Left lung (tissue), 10 donors: ENCODE results near the gene GALNTL6. TPM values are rescaled to one million over a fixed set of nuclear protein-coding genes. Genes with fewer than 3 reads are reported as not detected.

Experiments
- ATAC-seq: fragments of 200-7000 bp; cut with Tn5 transposase; one replicate; pipeline ENCODE4 v1.9.1; 2020; ENCODE audit warnings: moderate library complexity
- DNase-seq, 4 donors: peaks; one replicate each; pipeline ENCODE4 v3.0.0-alpha.2; 2013 to 2020
- H3K27ac ChIP-seq, 2 donors: fragments of 200-600 bp; sonication (generic) in 1 of 2; one replicate each; pipeline versions ENCODE4 v1.5.0 to v1.8.0; 2020 to 2021
- H3K27me3 ChIP-seq, 2 donors: fragments of 200-600 bp; sonication (generic) in 1 of 2; one replicate each; pipeline versions ENCODE4 v1.5.0 to v1.8.0; 2020 to 2021
- H3K36me3 ChIP-seq, 2 donors: fragments of 200-600 bp; sonication (generic) in 1 of 2; one replicate each; pipeline versions ENCODE4 v1.5.0 to v1.8.0; 2020 to 2021
- H3K4me1 ChIP-seq, 2 donors: fragments of 200-600 bp; one replicate each; pipeline ENCODE4 v1.8.0; 2021
- H3K4me3 ChIP-seq, 2 donors: fragments of 200-600 bp; sonication (generic) in 1 of 2; one replicate each; pipeline versions ENCODE4 v1.5.0 to v1.8.0; 2020 to 2021; ENCODE audit warnings: mild to moderate bottlenecking in 1 of 2
- H3K9me3 ChIP-seq, 2 donors: fragments of 200-600 bp; sonication (generic) in 1 of 2; one replicate each; pipeline versions ENCODE4 v1.5.0 to v1.8.0; 2020 to 2021
- intact Hi-C, 2 donors: fragments of 100-400 bp; cut with DNase I; formaldehyde crosslinking; loops; one replicate each; pipeline versions ENCODE4 v1.11.2 to v1.14.2; 2022
- polyA plus RNA-seq, 6 donors: library from polyadenylated mRNA; unstranded; fragments of 120-200 nt; gene quantifications; one replicate each; pipeline ENCODE4 v1.2.1, GENCODE V29; 2013; ENCODE audit not compliant: insufficient read length in 6 of 6
- total RNA-seq, 2 donors: library from RNA; stranded (reverse); fragmentation: NEBNext Ultra II Directional; extraction: Animal tissue kit (Norgen Biotek cat#: 25700); gene quantifications; one replicate each; pipeline ENCODE4 v1.2.1, GENCODE V29; 2021
- TF ChIP-seq, protein P1 (sequence below), 2 donors: fragments of 200-600 bp; sonication (generic) in 1 of 2; IDR thresholded peaks; one replicate each; pipeline versions ENCODE4 v1.5.0 to v1.8.0; 2021; ENCODE audit warnings: antibody characterized with exemption in 2 of 2
- donor health status: DM: no; HTN: yes; CAD: no.
- donor health status: DM: no; HTN: no; CAD: no.

GALNTL6 gene
- total and polyA plus RNA-seq, 8 donors = 0.11 to 0.16 (median 0.13) TPM; not detected in 5

DNA sequence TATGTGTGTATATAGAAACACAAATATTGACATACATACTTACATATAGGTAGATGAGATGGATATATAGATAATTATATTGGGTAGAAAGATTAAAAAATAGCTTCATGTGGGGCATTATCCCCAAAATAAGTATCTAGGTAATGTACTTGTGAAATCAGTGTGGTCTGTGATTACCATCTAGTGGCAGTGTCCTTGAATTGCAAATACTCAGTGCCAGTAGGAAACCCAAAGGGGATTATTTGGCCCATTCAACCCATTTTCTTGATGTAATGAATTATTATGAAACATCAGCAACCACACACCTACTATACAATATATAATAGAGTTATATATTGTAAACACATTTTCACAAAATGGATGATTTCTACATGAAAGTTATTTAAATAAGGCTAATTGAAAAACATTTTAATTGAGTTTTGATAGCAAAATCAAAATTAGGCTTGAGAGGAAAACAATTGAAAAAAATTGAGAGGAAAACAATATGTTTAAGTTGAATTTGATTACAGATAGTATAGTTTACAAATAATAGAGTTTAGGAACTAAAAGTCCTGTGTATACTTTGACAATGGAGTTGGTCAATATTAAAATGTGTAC lies 389.4 kb downstream of the GALNTL6 start:
- Histone ChIP-seq H3K4me1 (no peaks in the 10 kb centered on the region), H3K27ac (no peak overlapping the region), H3K9me3 (no peaks in the 10 kb centered on the region), H3K27me3 (no peaks in the 10 kb centered on the region), H3K4me3 (no peak overlapping the region), H3K36me3 (no peaks in the 10 kb centered on the region)
- intact Hi-C loops = no loop called here
- DNase-seq = peak in 1 of 4 donors; percentile 11
- ATAC-seq = no peak
- TF ChIP-seq, protein P1, sequence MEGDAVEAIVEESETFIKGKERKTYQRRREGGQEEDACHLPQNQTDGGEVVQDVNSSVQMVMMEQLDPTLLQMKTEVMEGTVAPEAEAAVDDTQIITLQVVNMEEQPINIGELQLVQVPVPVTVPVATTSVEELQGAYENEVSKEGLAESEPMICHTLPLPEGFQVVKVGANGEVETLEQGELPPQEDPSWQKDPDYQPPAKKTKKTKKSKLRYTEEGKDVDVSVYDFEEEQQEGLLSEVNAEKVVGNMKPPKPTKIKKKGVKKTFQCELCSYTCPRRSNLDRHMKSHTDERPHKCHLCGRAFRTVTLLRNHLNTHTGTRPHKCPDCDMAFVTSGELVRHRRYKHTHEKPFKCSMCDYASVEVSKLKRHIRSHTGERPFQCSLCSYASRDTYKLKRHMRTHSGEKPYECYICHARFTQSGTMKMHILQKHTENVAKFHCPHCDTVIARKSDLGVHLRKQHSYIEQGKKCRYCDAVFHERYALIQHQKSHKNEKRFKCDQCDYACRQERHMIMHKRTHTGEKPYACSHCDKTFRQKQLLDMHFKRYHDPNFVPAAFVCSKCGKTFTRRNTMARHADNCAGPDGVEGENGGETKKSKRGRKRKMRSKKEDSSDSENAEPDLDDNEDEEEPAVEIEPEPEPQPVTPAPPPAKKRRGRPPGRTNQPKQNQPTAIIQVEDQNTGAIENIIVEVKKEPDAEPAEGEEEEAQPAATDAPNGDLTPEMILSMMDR (IDR thresholded peaks at IDR 0.05) = peak in 1 of 2 donors; percentile 42

GRCh38 chr4:172207258-172207657 lies 394.1 kb downstream of the GALNTL6 start:
- no peaks in the 10 kb centered on the region for H3K36me3 ChIP-seq
- DNase-seq (no peak), ATAC-seq (no peak)
- no peaks in the 10 kb centered on the region for H3K9me3 ChIP-seq
- no peak overlapping the region for H3K4me3 ChIP-seq
- TF ChIP-seq, protein P1 (IDR thresholded peaks at IDR 0.05) = no peak
- H3K4me1 ChIP-seq = no peaks in the 10 kb centered on the region
- H3K27me3 ChIP-seq = no peaks in the 10 kb centered on the region
- H3K27ac ChIP-seq = no peak overlapping the region
- intact Hi-C loops = no loop called here

- no peaks in the 10 kb centered on the region for H3K36me3 ChIP-seq
- TF ChIP-seq, protein P1 (IDR thresholded peaks at IDR 0.05) = no peak
- no peaks in the 10 kb centered on the region for H3K27me3 ChIP-seq
- H3K4me1 ChIP-seq = no peaks in the 10 kb centered on the region
- ATAC-seq = no peak
- H3K4me3 ChIP-seq = no peak overlapping the region
- intact Hi-C loops = no loop called here
- H3K9me3 ChIP-seq = no peaks in the 10 kb centered on the region
- no peak for DNase-seq
- H3K27ac ChIP-seq = no peak overlapping the region
These were observed 394.7 kb downstream of the GALNTL6 start for GRCh38 chr4:172207886-172208285.

GRCh38 chr4:172220679-172221078 lies 407.5 kb downstream of the GALNTL6 start:
- no peak overlapping the region for H3K4me3 ChIP-seq
- no peaks in the 10 kb centered on the region for H3K9me3 ChIP-seq
- DNase-seq = no peak
- intact Hi-C loops = no loop called here
- H3K27me3 ChIP-seq = no peaks in the 10 kb centered on the region
- no peaks in the 10 kb centered on the region for H3K36me3 ChIP-seq
- H3K4me1 ChIP-seq = no peaks in the 10 kb centered on the region
- TF ChIP-seq, protein P1 (IDR thresholded peaks at IDR 0.05) = no peak
- no peak overlapping the region for H3K27ac ChIP-seq
- ATAC-seq = no peak

- TF ChIP-seq, protein P1 (IDR thresholded peaks at IDR 0.05) = no peak
- no peaks in the 10 kb centered on the region for H3K4me1 ChIP-seq
- H3K36me3 ChIP-seq = no peaks in the 10 kb centered on the region
- DNase-seq (peak in 1 of 4 donors; percentile 19), ATAC-seq (no peak)
- no peaks in the 10 kb centered on the region for H3K27me3 ChIP-seq
- H3K9me3 ChIP-seq = no peaks in the 10 kb centered on the region
- no peak overlapping the region for H3K4me3 ChIP-seq
- no peak overlapping the region for H3K27ac ChIP-seq
- intact Hi-C loops = no loop called here
These were observed 412.3 kb downstream of the GALNTL6 start for GRCh38 chr4:172225457-172225856.
